ENCODE measurements around the gene FBXO10. TPM values are rescaled to one million over a fixed set of nuclear protein-coding genes. Genes with fewer than 3 reads are reported as not detected.

The FBXO10 gene
- total and polyA plus RNA-seq, 10 of the 15 experiments (the other 5 are each of a cell fraction or from before 2014, with no cell fraction given): 1.6 to 17.2 (median 9.6) TPM

DNA sequence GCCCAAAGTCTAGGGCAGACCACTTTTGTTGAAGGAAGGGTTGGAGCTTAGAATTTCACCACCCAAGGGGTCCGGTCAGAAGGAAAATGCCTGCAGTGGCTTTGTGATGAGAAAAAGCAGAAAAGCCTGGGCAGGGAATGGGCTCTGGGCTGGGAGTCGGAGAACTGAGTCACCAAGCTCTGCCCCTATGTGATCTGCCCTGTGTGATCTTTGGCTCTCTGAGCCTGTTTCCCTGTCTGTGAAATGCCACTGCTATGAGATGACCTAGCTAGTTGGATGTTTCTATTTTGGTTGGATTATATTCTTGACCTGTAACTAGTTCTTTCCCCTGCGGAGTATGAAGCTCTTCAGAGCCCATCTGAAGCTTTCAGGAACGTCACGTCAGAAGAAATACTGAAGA is 80.6 kb downstream of the FBXO10 start:
- ChIA-PET POLR2A (interaction anchor here (0.5 to 1.4 kb wide), 3 partner anchors 32 to 52 kb away, joined by 3 to 5 read pairs (median 4); no protein-coding TSS in a partner anchor), SMC1A (ENCODE audit: uncharacterized antibody, unreplicated experiment) (interaction anchor here (0.8 to 1.4 kb wide), 3 partner anchors 9 to 77 kb away, joined by 3 to 4 read pairs (median 3); no protein-coding TSS in a partner anchor), CTCF (interaction anchor here (0.7 to 2.6 kb wide), 5 partner anchors 8 to 704 kb away, joined by 3 to 8 read pairs (median 3); partner anchors contain the start of gene TOMM5), RAD21 (ENCODE audit: unreplicated experiment) (interaction anchor here (1.6 kb wide), 1 partner anchor 10 kb away, joined by 4 read pairs; the partner anchor contains the start of gene POLR1E)
- no peaks in the 10 kb centered on the region for H4K20me1 ChIP-seq (ENCODE audit: control insufficient read depth, insufficient read depth)
- H3K27ac ChIP-seq (ENCODE audit: control insufficient read depth, insufficient read depth): no peak overlapping the region
- peaks cover 29 to 41% of the 10 kb centered on the region in 2 experiments for H3K36me3 ChIP-seq (ENCODE audit: control insufficient read depth in 2 of 2, insufficient read depth in 2 of 2, low read length in 1 of 2)
- in situ Hi-C loops (cut with MboI) (loop anchor here (25.0 kb wide), 1 partner anchor 517 kb away; no protein-coding TSS in a partner anchor), intact Hi-C loops (cut with micrococcal nuclease; ENCODE audit: unreplicated experiment) (no loop called here)
- no peak overlapping the region for H3K4me3 ChIP-seq
- BruUV-seq (replicated peaks): no TSS peak
- DNase-seq (ENCODE audit: low read depth, low spot score) (no peak), ATAC-seq (no peak), FAIRE-seq (no peak)
- no peak for TF ChIP-seq YY1 (IDR thresholded peaks at IDR 0.05; ENCODE audit: low read depth, low read length)
- no peak for TF ChIP-seq SMARCA5 (IDR thresholded peaks at IDR 0.05)
- TF ChIP-seq SRF (IDR thresholded peaks at IDR 0.05; ENCODE audit: low read depth in 2 of 2, low read length in 2 of 2): no peak
- TF ChIP-seq EGR1 (IDR thresholded peaks at IDR 0.05; ENCODE audit: borderline replicate concordance in 1 of 2, low read depth in 2 of 2, low read length in 2 of 2): no peak
- no peak for TF ChIP-seq KAT2A (conservative IDR thresholded peaks at IDR 0.05; ENCODE audit: control insufficient read depth, low read depth, low read length)
- no peak for TF ChIP-seq HDAC6 (IDR thresholded peaks at IDR 0.05; ENCODE audit: unreplicated experiment)
- TF ChIP-seq, protein P1, sequence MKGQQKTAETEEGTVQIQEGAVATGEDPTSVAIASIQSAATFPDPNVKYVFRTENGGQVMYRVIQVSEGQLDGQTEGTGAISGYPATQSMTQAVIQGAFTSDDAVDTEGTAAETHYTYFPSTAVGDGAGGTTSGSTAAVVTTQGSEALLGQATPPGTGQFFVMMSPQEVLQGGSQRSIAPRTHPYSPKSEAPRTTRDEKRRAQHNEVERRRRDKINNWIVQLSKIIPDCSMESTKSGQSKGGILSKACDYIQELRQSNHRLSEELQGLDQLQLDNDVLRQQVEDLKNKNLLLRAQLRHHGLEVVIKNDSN (IDR thresholded peaks at IDR 0.05; ENCODE audit: borderline replicate concordance, extremely low read length, insufficient read depth, low read depth, low read length): no peak
- TF ChIP-seq BRCA1 (IDR thresholded peaks at IDR 0.05; ENCODE audit: low read depth, low read length): no peak
- no peak for TF ChIP-seq POLR2AphosphoS5 (IDR thresholded peaks at IDR 0.05; ENCODE audit: low read length)
- TF ChIP-seq, protein P2, sequence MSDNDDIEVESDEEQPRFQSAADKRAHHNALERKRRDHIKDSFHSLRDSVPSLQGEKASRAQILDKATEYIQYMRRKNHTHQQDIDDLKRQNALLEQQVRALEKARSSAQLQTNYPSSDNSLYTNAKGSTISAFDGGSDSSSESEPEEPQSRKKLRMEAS (IDR thresholded peaks at IDR 0.05; ENCODE audit: low read depth, low read length): no peak
- no peak for TF ChIP-seq TBL1XR1 (IDR thresholded peaks at IDR 0.05; ENCODE audit: low read depth, low read length)
- TF ChIP-seq, protein P3, sequence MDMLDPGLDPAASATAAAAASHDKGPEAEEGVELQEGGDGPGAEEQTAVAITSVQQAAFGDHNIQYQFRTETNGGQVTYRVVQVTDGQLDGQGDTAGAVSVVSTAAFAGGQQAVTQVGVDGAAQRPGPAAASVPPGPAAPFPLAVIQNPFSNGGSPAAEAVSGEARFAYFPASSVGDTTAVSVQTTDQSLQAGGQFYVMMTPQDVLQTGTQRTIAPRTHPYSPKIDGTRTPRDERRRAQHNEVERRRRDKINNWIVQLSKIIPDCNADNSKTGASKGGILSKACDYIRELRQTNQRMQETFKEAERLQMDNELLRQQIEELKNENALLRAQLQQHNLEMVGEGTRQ (IDR thresholded peaks at IDR 0.05; ENCODE audit: borderline replicate concordance, low read depth, low read length): no peak
- TF ChIP-seq CHD1 (IDR thresholded peaks at IDR 0.05; ENCODE audit: low read depth, low read length): no peak
- no peak for TF ChIP-seq PAX5 (IDR thresholded peaks at IDR 0.05; ENCODE audit: borderline replicate concordance, low read depth, low read length)
- TF ChIP-seq NFXL1 (IDR thresholded peaks at IDR 0.05; ENCODE audit: borderline replicate concordance): no peak
- H3K9ac ChIP-seq (ENCODE audit: control insufficient read depth, insufficient read depth, low read length): no peak overlapping the region
- no peaks in the 10 kb centered on the region for H3K9me3 ChIP-seq (replicated peaks; ENCODE audit: control insufficient read depth, insufficient read depth, low read length)
- no peak overlapping the region for H2AFZ ChIP-seq (ENCODE audit: control insufficient read depth, low read depth, low read length)
- H3K4me2 ChIP-seq (ENCODE audit: control insufficient read depth, insufficient read depth): no peak overlapping the region
- WGBS (ENCODE audit: insufficient coverage, insufficient replicate concordance, low lambda C conversion rate, missing lambda C conversion rate): 96% methylated on average over 5 of the region's 5 CpGs
- no peaks in the 10 kb centered on the region for H3K27me3 ChIP-seq (replicated peaks in 1 of 2; ENCODE audit: control insufficient read depth in 2 of 2, insufficient read depth in 2 of 2, low read length in 1 of 2)
- no peaks in the 10 kb centered on the region for H3K79me2 ChIP-seq (ENCODE audit: control insufficient read depth, insufficient read depth, low read length)
- no peaks in the 10 kb centered on the region for H3K4me1 ChIP-seq (ENCODE audit: control insufficient read depth, insufficient read depth, low read length)
